ENCODE results near the gene EFTUD2.

Gene EFTUD2

DNA sequence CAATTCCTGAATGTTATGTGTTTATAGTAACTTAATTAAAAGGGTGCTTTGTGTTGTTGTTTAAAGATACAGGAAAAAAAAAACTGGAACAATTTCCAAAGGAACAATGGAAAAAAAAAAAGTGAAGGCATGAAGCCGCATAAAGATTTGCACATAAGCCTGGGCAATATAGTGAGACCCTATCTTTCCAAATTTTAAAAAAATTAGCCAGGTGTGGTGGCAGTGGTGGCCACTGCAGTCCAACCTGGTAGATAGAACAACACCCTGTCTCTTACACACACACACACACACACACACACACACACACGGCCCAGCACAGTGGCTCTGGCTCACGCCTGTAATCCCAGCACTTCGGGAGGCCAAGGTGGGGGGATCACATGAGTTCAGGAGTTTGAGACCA is 91.1 kb downstream of the EFTUD2 start:
- DNase-seq (ENCODE audit: low spot score), result no peak
- TF ChIP-seq, protein P1, sequence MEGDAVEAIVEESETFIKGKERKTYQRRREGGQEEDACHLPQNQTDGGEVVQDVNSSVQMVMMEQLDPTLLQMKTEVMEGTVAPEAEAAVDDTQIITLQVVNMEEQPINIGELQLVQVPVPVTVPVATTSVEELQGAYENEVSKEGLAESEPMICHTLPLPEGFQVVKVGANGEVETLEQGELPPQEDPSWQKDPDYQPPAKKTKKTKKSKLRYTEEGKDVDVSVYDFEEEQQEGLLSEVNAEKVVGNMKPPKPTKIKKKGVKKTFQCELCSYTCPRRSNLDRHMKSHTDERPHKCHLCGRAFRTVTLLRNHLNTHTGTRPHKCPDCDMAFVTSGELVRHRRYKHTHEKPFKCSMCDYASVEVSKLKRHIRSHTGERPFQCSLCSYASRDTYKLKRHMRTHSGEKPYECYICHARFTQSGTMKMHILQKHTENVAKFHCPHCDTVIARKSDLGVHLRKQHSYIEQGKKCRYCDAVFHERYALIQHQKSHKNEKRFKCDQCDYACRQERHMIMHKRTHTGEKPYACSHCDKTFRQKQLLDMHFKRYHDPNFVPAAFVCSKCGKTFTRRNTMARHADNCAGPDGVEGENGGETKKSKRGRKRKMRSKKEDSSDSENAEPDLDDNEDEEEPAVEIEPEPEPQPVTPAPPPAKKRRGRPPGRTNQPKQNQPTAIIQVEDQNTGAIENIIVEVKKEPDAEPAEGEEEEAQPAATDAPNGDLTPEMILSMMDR (IDR thresholded peaks at IDR 0.05; ENCODE audit: extremely low read depth, insufficient read depth, missing control alignments), result no peak
- in situ Hi-C loops (cut with MboI; ENCODE audit: low pct_unique_long_range_greater_than_20kb, low sequenced_read_pairs, unreplicated experiment), result no loop called here

DNA sequence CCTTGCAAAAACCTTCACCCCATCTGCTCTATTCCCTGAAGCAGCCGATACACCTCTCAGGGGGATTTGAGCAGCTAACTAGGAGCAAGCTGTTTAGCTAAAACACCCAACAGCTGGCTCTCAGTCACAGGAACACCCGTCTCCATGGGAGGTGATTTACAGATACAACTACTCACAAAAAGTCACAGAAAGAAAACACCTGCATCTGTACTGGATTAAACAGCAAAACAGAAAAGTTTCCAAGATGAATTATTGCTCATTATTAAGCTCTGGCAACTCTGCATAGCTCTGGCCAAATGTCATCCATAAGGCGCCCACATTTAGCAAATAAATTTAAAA is 91.5 kb downstream of the EFTUD2 start:
- TF ChIP-seq, protein P1 (IDR thresholded peaks at IDR 0.05; ENCODE audit: extremely low read depth, insufficient read depth, missing control alignments), result no peak
- no peak for DNase-seq (ENCODE audit: low spot score)
- in situ Hi-C loops (cut with MboI; ENCODE audit: low pct_unique_long_range_greater_than_20kb, low sequenced_read_pairs, unreplicated experiment), result no loop called here

DNA sequence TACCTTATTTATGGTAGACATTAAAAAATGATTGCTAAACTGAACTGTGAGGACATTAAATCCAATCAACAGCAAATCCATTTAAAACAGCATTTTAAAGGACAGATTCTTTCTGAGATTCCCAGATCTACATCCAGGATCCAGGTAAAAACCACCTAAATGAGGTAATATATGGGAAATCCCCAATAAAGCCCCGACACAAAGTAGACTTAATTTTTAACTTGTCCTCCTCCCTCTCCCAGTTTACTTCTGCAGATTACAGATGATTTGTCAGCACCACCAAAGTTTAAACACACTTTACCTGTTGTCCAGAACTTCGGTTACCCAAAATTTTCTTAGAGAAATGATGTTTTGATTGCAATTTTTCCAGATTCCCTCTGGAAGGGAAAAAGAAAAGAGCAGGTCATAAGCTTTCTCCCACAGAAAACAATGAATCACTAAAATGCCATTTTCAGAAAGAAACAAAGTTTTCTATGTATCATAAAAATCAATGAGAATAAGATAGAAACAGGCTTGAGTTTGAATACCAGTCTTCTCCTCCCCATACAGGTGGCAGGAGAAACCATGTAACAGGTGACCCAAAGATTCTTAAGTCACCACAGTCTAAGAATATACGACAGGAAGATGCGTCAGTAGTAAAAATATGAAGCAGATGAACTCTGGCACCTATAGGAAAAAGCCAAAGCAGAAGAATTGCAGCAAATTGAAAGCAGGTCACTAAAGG is 92.0 kb downstream of the EFTUD2 start:
- DNase-seq (ENCODE audit: low spot score), result no peak
- in situ Hi-C loops (cut with MboI; ENCODE audit: low pct_unique_long_range_greater_than_20kb, low sequenced_read_pairs, unreplicated experiment), result no loop called here
- TF ChIP-seq, protein P1 (IDR thresholded peaks at IDR 0.05; ENCODE audit: extremely low read depth, insufficient read depth, missing control alignments), result no peak

DNA sequence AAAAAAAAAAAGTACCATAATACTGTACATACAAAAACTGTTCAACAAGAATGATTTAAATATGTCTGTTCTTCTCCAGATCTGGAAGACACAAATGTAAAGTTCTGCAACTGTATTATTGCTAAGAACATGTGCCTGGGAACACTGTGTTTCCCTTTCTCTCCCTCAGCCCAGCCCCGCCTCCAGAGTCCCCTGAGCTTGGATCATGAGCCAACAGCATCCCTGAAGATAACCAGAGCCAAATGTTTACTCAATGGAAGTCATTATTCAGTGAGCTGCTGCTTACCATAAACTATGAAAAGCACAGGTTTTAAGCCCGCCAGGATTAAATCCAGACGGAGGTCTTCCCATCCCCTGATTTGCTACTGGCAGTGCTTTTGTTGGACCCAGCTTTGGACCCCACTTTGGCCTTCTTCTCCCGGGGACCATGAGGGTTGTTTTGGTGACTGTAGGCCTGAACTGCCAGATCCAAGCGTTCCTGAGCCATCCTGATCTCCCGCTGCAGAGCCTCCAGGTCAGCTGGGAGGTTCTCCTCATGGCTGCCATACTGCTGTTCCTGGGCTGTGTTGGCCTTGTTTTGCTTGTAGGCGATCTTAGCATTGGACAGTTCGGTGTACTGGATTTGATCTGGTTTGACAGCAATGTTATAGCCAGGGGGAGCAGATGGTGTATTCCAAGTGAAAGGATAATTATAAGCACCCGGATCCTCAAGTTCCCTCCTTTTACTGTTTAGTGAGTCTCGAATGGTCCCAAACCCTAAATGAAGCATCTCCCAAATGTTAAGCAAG is 94.7 kb downstream of the EFTUD2 start:
- TF ChIP-seq, protein P1 (IDR thresholded peaks at IDR 0.05; ENCODE audit: extremely low read depth, insufficient read depth, missing control alignments), result no peak
- in situ Hi-C loops (cut with MboI; ENCODE audit: low pct_unique_long_range_greater_than_20kb, low sequenced_read_pairs, unreplicated experiment), result no loop called here
- DNase-seq (ENCODE audit: low spot score), result no peak

DNA sequence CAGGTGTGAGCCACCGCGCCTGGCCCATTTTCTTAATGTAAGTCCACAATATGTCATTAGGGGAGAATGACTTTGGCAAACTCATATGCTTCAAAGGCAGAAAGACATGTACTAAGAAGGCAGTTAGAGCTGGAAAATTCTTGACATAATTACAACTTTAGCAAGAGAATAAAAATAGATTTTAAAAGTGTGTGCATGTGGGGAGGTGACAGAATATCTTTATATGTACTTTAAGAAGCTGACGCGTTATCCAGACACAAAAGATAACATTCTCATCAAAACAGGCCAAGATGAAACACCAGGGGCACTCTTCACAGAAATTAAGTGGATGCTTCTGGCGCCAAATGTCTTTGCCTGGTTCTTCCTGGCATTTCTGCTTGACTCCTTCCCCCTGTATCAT is 97.4 kb downstream of the EFTUD2 start:
- no peak for DNase-seq (ENCODE audit: low spot score)
- in situ Hi-C loops (cut with MboI; ENCODE audit: low pct_unique_long_range_greater_than_20kb, low sequenced_read_pairs, unreplicated experiment), result no loop called here
- TF ChIP-seq, protein P1 (IDR thresholded peaks at IDR 0.05; ENCODE audit: extremely low read depth, insufficient read depth, missing control alignments), result no peak
